Measurements from ENCODE around the gene SNED1. TPM values are rescaled to one million over a fixed set of nuclear protein-coding genes. Genes with fewer than 3 reads are reported as not detected.

Gene SNED1
- total and polyA plus RNA-seq, 9 of the 15 experiments (the other 6 are each of a cell fraction or from before 2014, with no cell fraction given) = 0.03 to 0.07 (median 0.05) TPM; not detected in 5

DNA sequence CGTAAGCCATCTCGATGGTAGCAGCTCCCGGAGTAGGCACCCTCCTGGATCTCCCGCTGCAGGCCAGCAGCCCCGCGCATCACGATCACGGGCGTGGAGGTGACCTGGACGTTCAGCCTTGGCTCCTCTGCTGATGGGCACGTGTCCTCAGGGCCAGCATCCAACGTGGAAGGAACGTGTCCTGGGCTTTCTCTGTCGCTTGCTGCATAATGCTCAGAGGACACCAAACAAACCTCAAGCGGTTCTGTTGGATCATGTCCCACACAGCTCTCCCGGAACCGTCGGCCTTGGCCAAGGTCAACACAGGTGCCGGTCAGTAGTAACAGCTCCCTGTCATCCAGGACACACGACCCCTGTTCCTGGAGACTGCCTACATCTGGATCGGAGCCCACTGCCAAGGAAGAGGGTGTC lies 127.8 kb downstream of the SNED1 start:
- no peak overlapping the region for H2AFZ ChIP-seq (ENCODE audit: low read depth, low read length)
- H3K4me3 ChIP-seq = no peak overlapping the region
- POLR2A ChIA-PET = interaction anchor here (1.1 kb wide), 1 partner anchor 12 kb away, joined by 4 read pairs; no protein-coding TSS in a partner anchor
- H4K20me1 ChIP-seq (replicated peaks; ENCODE audit: control insufficient read depth, insufficient read depth, low read length) = no peaks in the 10 kb centered on the region
- H3K9me1 ChIP-seq (ENCODE audit: control insufficient read depth, insufficient read depth, low read length) = no peaks in the 10 kb centered on the region
- no peaks in the 10 kb centered on the region for H3K79me2 ChIP-seq (ENCODE audit: control insufficient read depth, insufficient read depth, low read length)
- intact Hi-C loops (cut with micrococcal nuclease) (loop anchor here (2.0 kb wide), 1 partner anchor 43 kb away; no protein-coding TSS in a partner anchor), in situ Hi-C loops (cut with MboI) (no loop called here)
- WGBS (ENCODE audit: insufficient coverage, low coverage, missing lambda C conversion rate) = 87% methylated on average over 13 of the region's 21 CpGs
- DNase-seq (ENCODE audit: extremely low read depth in 1 of 4, low spot score in 3 of 4) = no peak
- H3K9ac ChIP-seq (ENCODE audit: insufficient read depth in 1 of 2, low read depth in 2 of 2, low read length in 2 of 2) = no peak overlapping the region
- TF ChIP-seq RBFOX2 (IDR thresholded peaks at IDR 0.05; ENCODE audit: low read depth, low read length) (no peak), RNF2 (IDR thresholded peaks at IDR 0.05) (no peak), CHD2 (IDR thresholded peaks at IDR 0.05; ENCODE audit: low read depth, low read length) (no peak)
- TF ChIP-seq, protein P1, sequence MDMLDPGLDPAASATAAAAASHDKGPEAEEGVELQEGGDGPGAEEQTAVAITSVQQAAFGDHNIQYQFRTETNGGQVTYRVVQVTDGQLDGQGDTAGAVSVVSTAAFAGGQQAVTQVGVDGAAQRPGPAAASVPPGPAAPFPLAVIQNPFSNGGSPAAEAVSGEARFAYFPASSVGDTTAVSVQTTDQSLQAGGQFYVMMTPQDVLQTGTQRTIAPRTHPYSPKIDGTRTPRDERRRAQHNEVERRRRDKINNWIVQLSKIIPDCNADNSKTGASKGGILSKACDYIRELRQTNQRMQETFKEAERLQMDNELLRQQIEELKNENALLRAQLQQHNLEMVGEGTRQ (CRISPR knock-in tag; IDR thresholded peaks at IDR 0.05) = no peak
- TF ChIP-seq, protein P2, sequence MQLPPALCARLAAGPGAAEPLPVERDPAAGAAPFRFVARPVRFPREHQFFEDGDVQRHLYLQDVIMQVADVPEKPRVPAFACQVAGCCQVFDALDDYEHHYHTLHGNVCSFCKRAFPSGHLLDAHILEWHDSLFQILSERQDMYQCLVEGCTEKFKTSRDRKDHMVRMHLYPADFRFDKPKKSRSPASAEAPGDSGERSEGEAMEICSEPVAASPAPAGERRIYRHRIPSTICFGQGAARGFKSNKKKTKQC (CRISPR knock-in tag; IDR thresholded peaks at IDR 0.05) = no peak
- TF ChIP-seq, protein P3, sequence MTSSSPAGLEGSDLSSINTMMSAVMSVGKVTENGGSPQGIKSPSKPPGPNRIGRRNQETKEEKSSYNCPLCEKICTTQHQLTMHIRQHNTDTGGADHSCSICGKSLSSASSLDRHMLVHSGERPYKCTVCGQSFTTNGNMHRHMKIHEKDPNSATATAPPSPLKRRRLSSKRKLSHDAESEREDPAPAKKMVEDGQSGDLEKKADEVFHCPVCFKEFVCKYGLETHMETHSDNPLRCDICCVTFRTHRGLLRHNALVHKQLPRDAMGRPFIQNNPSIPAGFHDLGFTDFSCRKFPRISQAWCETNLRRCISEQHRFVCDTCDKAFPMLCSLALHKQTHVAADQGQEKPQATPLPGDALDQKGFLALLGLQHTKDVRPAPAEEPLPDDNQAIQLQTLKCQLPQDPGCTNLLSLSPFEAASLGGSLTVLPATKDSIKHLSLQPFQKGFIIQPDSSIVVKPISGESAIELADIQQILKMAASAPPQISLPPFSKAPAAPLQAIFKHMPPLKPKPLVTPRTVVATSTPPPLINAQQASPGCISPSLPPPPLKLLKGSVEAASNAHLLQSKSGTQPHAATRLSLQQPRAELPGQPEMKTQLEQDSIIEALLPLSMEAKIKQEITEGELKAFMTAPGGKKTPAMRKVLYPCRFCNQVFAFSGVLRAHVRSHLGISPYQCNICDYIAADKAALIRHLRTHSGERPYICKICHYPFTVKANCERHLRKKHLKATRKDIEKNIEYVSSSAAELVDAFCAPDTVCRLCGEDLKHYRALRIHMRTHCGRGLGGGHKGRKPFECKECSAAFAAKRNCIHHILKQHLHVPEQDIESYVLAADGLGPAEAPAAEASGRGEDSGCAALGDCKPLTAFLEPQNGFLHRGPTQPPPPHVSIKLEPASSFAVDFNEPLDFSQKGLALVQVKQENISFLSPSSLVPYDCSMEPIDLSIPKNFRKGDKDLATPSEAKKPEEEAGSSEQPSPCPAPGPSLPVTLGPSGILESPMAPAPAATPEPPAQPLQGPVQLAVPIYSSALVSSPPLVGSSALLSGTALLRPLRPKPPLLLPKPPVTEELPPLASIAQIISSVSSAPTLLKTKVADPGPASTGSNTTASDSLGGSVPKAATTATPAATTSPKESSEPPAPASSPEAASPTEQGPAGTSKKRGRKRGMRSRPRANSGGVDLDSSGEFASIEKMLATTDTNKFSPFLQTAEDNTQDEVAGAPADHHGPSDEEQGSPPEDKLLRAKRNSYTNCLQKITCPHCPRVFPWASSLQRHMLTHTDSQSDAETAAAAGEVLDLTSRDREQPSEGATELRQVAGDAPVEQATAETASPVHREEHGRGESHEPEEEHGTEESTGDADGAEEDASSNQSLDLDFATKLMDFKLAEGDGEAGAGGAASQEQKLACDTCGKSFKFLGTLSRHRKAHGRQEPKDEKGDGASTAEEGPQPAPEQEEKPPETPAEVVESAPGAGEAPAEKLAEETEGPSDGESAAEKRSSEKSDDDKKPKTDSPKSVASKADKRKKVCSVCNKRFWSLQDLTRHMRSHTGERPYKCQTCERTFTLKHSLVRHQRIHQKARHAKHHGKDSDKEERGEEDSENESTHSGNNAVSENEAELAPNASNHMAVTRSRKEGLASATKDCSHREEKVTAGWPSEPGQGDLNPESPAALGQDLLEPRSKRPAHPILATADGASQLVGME (CRISPR knock-in tag; IDR thresholded peaks at IDR 0.05) = no peak
- H3K9me3 ChIP-seq (replicated peaks; ENCODE audit: control insufficient read depth, insufficient read depth, low read depth, low read length) = no peaks in the 10 kb centered on the region
- no TSS peak for BruUV-seq (replicated peaks)
- H3K4me1 ChIP-seq (replicated peaks in 1 of 2; ENCODE audit: control insufficient read depth in 2 of 2, insufficient read depth in 2 of 2, low read length in 2 of 2) = no peaks in the 10 kb centered on the region; a peak in 1 of 5 replicates
- H3K27ac ChIP-seq (ENCODE audit: extremely low read depth, low read depth, low read length) = no peak overlapping the region
- no peaks in the 10 kb centered on the region for H3K27me3 ChIP-seq (ENCODE audit: control insufficient read depth in 2 of 2, insufficient read depth in 2 of 2, low read length in 2 of 2)
- CTCF ChIA-PET (ENCODE audit: low intra/inter-chr PET ratio) = no interaction called here
- H3K36me3 ChIP-seq (ENCODE audit: control insufficient read depth, insufficient read depth, low read length) = peaks cover 10% of the 10 kb centered on the region; the same call in 1 of the 3 replicates
- no peak for FAIRE-seq
- H3K4me2 ChIP-seq (ENCODE audit: insufficient read depth, low read length) = no peak overlapping the region
- ATAC-seq = no peak
